Measurements from ENCODE around the gene CAPN8. TPM values are rescaled to one million over a fixed set of nuclear protein-coding genes. Genes with fewer than 3 reads are reported as not detected.

Gene CAPN8
- total RNA-seq, 6 experiments from 2014 or later: 0.35 to 1.1 TPM; not detected in 4

- Histone ChIP-seq H3K27me3 (no peaks in the 10 kb centered on the region), H3K4me3 (no peak overlapping the region), H3K36me3 (no peaks in the 10 kb centered on the region), H3K27ac (no peak overlapping the region), H3K9me3 (no peaks in the 10 kb centered on the region), H3K4me1 (no peaks in the 10 kb centered on the region)
- no peak for ATAC-seq
- 72% methylated on average over 2 of the region's 7 CpGs for WGBS (ENCODE audit: insufficient coverage, low coverage, low lambda C conversion rate, missing lambda C conversion rate)
- no peak for TF ChIP-seq POLR2A (IDR thresholded peaks at IDR 0.05)
- no peak for TF ChIP-seq CTCF (IDR thresholded peaks at IDR 0.05)
- intact Hi-C loops (cut with DNase I): no loop called here
- no peak for DNase-seq
Observed at GRCh38 chr1:223538981-223539380, 126.5 kb downstream of the CAPN8 start.

GRCh38 chr1:223535319-223535718 lies 130.2 kb downstream of the CAPN8 start:
- intact Hi-C loops (cut with DNase I): no loop called here

GRCh38 chr1:223534677-223535076 lies 130.8 kb downstream of the CAPN8 start:
- ATAC-seq: no peak
- Histone ChIP-seq H3K9me3 (no peaks in the 10 kb centered on the region), H3K27me3 (no peaks in the 10 kb centered on the region), H3K4me3 (no peak overlapping the region), H3K36me3 (no peaks in the 10 kb centered on the region), H3K27ac (no peak overlapping the region), H3K4me1 (no peaks in the 10 kb centered on the region)
- no peak for TF ChIP-seq CTCF (IDR thresholded peaks at IDR 0.05)
- no peak for TF ChIP-seq POLR2A (IDR thresholded peaks at IDR 0.05)
- no peak for DNase-seq
- 90% methylated on average over 3 of the region's 3 CpGs for WGBS (ENCODE audit: insufficient coverage, low coverage, low lambda C conversion rate, missing lambda C conversion rate)
- intact Hi-C loops (cut with DNase I): no loop called here

More at GRCh38 chr1:223535319-223535718, 130.2 kb downstream of the CAPN8 start:
- ATAC-seq (no peak), DNase-seq (no peak)
- TF ChIP-seq POLR2A (IDR thresholded peaks at IDR 0.05) (no peak), CTCF (IDR thresholded peaks at IDR 0.05) (no peak)
- no peaks in the 10 kb centered on the region for H3K36me3 ChIP-seq
- H3K9me3 ChIP-seq: no peaks in the 10 kb centered on the region
- no peaks in the 10 kb centered on the region for H3K4me1 ChIP-seq
- 96% methylated on average over 4 of the region's 5 CpGs for WGBS (ENCODE audit: insufficient coverage, low coverage, low lambda C conversion rate, missing lambda C conversion rate)
- no peaks in the 10 kb centered on the region for H3K27me3 ChIP-seq
- H3K4me3 ChIP-seq: no peak overlapping the region
- H3K27ac ChIP-seq: no peak overlapping the region

- H3K27ac ChIP-seq: no peak overlapping the region
- TF ChIP-seq POLR2A (IDR thresholded peaks at IDR 0.05) (no peak), CTCF (IDR thresholded peaks at IDR 0.05) (no peak)
- H3K36me3 ChIP-seq: no peaks in the 10 kb centered on the region
- H3K4me1 ChIP-seq: no peaks in the 10 kb centered on the region
- no peaks in the 10 kb centered on the region for H3K9me3 ChIP-seq
- H3K27me3 ChIP-seq: no peaks in the 10 kb centered on the region
- WGBS (ENCODE audit: insufficient coverage, low coverage, low lambda C conversion rate, missing lambda C conversion rate): 78% methylated on average over 2 of the region's 2 CpGs
- no peak for DNase-seq
- no peak overlapping the region for H3K4me3 ChIP-seq
- intact Hi-C loops (cut with DNase I): no loop called here
- ATAC-seq: no peak
Observed at GRCh38 chr1:223533708-223534107, 131.8 kb downstream of the CAPN8 start.

Measured in right lobe of liver (tissue), 6 donors.